Right hindlimb (tissue), 1 donor: ENCODE measurements around the gene PHACTR3.

Experiments used
- DNase-seq: peaks from one replicate; pipeline ENCODE4 v3.0.0-alpha.2; 2018

Gene PHACTR3

DNA sequence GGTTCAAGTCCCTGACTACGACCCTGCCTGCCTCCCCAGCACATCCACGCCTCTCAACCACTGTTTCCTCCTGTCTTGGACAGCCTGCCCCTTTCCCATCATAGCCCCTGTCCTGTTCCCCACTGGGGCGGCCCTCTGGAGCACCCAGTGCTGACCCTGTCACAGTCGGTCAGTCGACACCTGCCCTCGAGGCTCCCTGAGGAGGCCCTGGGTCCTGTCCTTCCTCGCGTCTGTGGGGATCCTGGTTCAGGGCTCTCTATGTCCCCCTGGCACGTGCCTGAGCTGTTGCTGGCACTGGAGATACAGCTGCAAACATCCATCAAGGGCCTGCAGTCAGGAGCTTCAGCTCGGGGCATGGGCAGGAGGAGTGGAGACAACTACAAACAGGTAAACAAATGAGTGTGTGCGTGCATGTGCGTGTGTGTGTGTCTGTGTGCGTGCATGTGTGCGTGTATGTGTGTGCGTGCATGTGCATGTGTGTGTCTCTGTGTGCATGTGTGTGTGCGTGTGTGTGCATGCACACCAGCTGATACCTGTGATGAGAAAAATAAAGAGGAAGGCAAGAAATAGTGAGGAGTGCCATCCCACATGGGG is 132.8 kb downstream of the PHACTR3 start:
- DNase-seq = no peak

- DNase-seq = no peak
These were observed 133.5 kb downstream of the PHACTR3 start for GRCh38 chr20:59737816-59738215.

DNA sequence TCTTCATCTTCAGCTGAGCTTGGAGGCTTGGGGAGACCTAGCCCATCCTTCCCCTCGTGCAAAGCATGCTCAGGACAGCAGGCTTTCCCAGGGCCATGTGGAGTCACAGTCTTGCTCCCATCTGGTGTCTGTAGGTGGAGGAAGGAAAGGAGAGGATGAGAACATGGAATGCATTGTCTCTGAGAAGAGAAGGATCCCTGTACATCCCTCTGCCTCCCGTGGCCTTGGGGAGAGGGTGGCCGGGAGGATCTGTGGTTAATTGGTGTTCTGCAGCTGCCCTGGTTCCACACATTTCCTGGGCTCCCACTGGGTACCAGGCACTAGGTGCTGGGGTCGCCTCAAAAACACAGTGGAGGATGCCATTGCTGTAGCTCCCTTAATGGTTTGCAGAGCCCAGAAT is 134.5 kb downstream of the PHACTR3 start:
- DNase-seq = no peak

GRCh38 chr20:59740621-59741020 is 136.3 kb downstream of the PHACTR3 start:
- no peak for DNase-seq

DNA sequence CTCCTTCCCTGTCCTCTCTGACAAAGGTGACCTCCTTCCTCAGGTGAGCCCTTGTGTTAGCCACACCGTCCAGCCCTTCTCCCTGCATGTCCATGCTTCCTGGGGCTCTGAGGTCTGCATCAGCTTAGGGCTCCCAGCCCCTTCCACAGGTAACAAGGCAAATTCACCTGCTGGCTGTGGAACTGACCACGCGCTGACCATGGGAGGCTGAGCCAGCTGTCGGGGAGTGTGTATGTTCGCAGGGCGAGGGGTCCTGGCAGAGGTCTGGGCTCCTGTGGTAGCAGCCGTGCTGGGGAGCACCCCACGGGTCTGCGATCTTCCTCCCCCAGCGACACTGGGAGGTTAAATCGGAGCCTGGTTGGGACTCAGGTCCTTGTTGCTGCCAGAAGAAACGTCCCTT is 136.7 kb downstream of the PHACTR3 start:
- no peak for DNase-seq

DNA sequence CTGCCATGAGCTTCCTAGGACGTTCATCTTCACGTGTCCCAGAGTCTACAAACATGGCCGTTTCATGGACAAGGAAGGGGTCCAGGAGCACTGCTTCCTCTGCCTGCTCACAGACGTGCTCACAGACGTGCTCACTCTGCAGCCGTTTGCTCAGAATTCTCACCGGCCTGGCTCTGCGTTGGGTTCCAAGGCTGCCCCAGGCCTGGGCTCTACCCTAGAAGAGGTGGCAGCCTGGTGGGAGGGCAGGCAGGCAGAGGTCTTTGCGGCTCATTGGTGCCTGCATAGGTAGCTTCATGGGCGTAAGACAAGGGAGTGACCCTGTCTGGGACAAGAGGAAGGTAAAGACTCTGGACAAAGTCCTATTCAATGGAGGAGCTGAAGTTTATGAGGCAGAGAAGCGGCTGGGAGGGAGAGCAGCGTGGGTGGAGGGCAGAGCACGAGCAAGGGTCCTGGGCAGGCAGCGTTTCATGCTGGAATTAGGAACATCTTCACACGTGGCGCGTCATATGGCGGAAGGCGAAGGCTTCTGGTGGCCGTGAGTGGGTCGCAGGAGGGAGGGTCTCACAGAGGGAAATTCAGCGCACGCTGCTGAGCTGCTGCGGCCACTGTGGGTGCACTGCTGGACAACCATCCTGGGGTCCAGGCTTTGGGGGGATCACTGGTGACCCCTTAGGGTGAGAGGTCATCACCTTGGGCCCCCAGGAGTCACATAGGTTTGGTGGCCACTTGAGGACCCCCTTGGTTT is 138.2 kb downstream of the PHACTR3 start:
- no peak for DNase-seq

DNA sequence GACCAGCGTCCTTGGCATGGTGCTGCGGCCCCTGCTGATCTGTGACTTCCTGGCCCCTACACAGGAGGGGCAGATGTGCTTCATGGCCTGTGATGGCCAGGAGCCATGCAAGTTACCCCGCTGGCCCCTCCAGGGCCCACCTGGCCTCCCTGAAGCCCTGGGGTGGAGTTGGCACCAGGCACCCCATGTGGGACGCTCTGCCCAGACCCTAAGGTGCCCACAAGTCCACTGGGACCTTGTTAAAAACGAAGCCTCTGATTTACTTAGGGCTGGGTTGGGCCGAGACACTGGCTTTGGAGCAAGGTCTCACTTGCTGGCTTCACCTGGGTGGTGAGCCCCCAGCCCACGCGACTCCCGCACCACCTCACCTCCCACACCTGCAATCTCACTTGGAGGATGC is 139.0 kb downstream of the PHACTR3 start:
- no peak for DNase-seq

DNA sequence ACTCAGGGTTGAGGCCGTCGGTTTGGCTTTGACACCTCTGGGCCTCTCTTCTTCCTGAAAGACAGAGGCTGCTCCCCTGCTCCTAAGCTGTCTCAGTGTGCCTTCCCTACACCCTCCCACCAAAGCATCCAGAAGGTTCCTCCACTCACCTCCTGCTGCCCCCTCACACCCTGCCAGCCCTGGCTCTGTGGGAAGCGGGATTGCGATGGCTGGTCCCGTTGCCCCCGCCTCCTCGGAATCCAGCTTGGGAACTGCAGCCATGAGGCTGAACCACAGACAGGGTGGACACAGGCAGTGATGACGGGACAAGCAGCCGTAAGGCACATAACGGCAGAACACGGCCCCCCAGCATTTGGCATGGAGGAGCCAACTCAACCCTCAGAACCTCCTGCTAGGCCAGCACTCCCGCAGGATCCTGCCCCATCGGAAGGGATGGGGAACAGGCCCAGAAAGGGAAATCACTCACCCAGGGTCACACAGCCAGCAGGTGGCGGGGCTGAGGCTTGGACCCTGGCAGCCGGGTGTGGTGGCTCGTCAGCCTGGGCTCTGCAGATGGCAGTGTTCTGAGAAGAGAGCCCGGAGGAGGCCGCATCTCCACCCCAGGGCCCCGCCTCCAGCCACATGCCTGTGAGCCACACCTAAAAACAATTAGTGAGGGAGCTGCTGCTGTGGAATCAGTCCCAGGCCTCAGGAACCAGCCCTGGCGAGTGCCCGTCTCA is 139.6 kb downstream of the PHACTR3 start:
- DNase-seq = no peak

GRCh38 chr20:59744756-59745155 is 140.4 kb downstream of the PHACTR3 start:
- DNase-seq = no peak

DNA sequence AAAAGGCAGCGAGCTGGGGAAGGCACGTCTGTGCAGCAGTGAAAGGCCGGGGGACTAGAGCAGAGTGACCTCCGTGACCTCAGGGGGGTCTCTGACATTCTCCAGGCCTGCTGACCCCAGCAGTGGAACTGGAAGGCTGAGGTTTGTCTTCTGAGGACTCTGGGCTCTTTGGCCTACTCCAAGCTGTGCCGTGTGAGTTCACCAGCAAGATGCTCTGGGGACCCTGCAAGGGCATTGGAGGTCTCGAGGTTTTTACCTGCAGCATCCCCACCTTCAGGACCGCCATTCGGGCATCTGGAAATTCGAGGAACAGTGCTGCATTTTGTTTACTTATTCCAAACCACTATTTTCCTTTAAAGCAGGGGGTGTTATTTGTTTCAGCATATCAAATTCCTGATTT is 140.9 kb downstream of the PHACTR3 start:
- no peak for DNase-seq

- DNase-seq = no peak
These were observed 141.4 kb downstream of the PHACTR3 start for GRCh38 chr20:59745716-59746115.

- no peak for DNase-seq
These were observed 141.8 kb downstream of the PHACTR3 start for GRCh38 chr20:59746155-59746554.

- DNase-seq = no peak
These were observed 143.6 kb downstream of the PHACTR3 start for GRCh38 chr20:59747671-59748515.

GRCh38 chr20:59748619-59749191 is 144.4 kb downstream of the PHACTR3 start:
- DNase-seq = peak; percentile 73

GRCh38 chr20:59749301-59749700 is 145.0 kb downstream of the PHACTR3 start:
- peak; percentile 63 for DNase-seq

- no peak for DNase-seq
These were observed 146.0 kb downstream of the PHACTR3 start for GRCh38 chr20:59750209-59750840.

DNA sequence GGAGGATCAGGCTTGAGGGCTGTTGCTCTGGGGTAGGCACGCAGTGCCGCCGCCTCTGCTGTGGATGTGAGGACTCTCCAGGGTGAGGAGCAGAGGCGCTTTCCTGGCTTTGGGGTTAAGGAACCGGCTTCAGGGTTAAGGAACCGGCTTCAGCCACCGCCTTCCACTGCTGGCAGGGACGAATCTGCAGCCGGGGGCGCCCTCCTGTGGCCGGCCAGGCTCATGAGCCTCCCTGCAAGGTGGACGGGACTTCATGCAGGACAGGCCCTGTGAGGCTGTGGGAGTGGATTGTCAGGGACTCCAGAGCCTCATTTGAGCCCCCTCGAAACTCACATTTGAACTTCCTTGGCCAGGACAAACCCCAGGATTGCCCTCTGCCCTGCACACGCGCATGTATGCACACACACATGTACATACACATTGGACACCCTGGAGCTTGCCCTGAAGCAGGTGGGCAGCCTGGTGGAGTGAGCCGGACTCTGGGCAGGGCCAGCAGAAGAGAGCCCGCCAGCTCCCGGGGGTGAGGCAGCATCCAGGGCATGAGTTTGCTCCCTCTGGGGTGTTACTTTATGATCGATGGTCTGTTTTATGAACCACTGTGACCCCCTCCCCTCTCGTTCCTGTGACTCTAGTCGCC is 146.9 kb downstream of the PHACTR3 start:
- peak; percentile 87 for DNase-seq

DNA sequence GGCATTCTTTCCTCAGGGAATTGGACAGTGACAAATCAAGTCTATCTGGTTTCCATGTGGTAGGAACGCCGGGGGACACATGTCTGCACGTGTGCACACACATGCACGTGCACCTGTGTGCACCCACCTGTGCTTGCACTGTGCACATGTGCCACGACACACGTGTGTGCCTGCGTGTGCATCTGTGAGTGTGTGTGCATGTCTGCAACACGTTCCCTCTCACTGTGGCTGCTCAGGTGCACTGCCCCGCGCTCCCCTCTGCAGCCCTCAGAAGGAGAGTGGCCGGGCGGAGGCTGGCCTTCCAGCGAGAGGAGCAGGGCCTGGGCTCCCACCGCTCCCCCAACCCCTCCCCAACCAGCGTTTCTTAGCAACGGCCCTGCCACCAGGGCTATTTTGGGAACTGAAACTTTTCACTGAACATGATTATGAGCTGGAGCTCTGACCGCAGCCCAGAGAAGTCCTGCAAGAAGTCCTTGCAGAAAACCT is 147.8 kb downstream of the PHACTR3 start:
- DNase-seq = peak; percentile 79

- DNase-seq = no peak
These were observed 148.5 kb downstream of the PHACTR3 start for GRCh38 chr20:59752704-59753460.

DNA sequence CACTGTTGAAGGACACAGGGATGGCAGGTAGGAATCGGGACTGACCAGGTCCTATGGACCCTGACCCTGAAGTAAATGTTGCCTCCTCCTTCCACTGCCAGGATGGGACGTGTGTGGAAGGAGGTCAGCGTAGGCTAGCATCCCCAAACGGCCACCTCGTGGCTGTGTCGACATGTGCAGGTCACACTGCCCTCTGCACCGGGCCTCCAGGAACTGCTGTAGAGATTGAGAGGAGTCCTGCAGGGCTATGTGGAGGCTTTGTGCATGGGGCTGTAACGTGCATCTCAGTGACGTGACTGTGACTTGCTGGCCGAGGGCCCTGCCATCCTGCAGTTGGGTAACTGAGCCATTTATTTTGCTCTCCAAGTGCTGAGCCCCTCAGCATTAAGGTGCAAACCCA is 149.5 kb downstream of the PHACTR3 start:
- no peak for DNase-seq

DNA sequence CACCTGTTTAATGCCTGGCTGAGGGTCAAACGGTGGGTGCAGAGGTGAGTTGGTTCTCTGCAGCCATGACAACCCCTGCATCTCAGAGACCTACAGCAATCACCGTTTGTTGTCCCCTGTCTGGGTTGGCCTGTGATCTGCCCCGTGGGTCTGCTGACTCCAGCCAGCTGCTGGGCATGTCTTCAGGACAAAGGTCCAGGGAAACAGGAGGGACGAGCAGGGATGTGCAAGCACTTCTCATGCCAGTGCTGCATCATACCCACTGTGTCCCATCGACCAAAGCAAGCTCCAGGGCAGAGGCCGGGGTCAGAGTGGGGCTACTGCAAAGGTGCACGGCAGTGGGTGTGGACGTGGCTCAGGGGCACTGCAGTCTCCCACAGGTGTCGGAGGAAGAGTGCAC is 150.2 kb downstream of the PHACTR3 start:
- no peak for DNase-seq
